ENCODE results near the gene DUOX1.

The DUOX1 gene

GRCh38 chr15:45166834-45167630 is 37.2 kb downstream of the DUOX1 start:
- Histone ChIP-seq H3K36me3 (ENCODE audit: control insufficient read depth, insufficient read depth, low read length) (no peaks in the 10 kb centered on the region), H3K4me2 (ENCODE audit: low read length) (peak overlapping the region; percentile 87), H3K79me2 (no peaks in the 10 kb centered on the region), H3K27me3 (ENCODE audit: control insufficient read depth, insufficient read depth, low read length) (no peaks in the 10 kb centered on the region), H3K4me3 (ENCODE audit: low read depth, low read length) (peak overlapping the region; percentile 63), H3K9me3 (ENCODE audit: control insufficient read depth, low read length) (no peaks in the 10 kb centered on the region), H2AFZ (peak overlapping the region; percentile 93), H3K4me1 (no peaks in the 10 kb centered on the region), H3K9ac (peak overlapping the region; percentile 46), H3K27ac (peak overlapping the region; percentile 90)
- peak; percentile 58 for TF ChIP-seq CTCF (IDR thresholded peaks at IDR 0.05)

GRCh38 chr15:45167631-45168205 is 37.9 kb downstream of the DUOX1 start:
- Histone ChIP-seq H3K4me1 (no peaks in the 10 kb centered on the region), H3K27ac (peak overlapping the region; percentile 90), H3K4me2 (ENCODE audit: low read length) (peak overlapping the region; percentile 62), H3K27me3 (ENCODE audit: control insufficient read depth, insufficient read depth, low read length) (no peaks in the 10 kb centered on the region), H2AFZ (peak overlapping the region; percentile 93), H3K9me3 (ENCODE audit: control insufficient read depth, low read length) (no peaks in the 10 kb centered on the region), H3K4me3 (ENCODE audit: low read depth, low read length) (peak overlapping the region; percentile 63), H3K9ac (no peak overlapping the region), H3K36me3 (ENCODE audit: control insufficient read depth, insufficient read depth, low read length) (no peaks in the 10 kb centered on the region), H3K79me2 (no peaks in the 10 kb centered on the region)
- TF ChIP-seq CTCF (IDR thresholded peaks at IDR 0.05) = no peak

- no peak for TF ChIP-seq CTCF (IDR thresholded peaks at IDR 0.05)
- H3K27ac ChIP-seq = no peak overlapping the region
These were observed 38.5 kb downstream of the DUOX1 start for GRCh38 chr15:45168286-45168685.

GRCh38 chr15:45168751-45169551 is 39.2 kb downstream of the DUOX1 start:
- H3K4me2 ChIP-seq (ENCODE audit: low read length) = no peak overlapping the region
- H3K9ac ChIP-seq = no peak overlapping the region
- H3K4me3 ChIP-seq (ENCODE audit: low read depth, low read length) = no peak overlapping the region
- H3K9me3 ChIP-seq (ENCODE audit: control insufficient read depth, low read length) = no peaks in the 10 kb centered on the region
- no peak overlapping the region for H3K27ac ChIP-seq
- H3K27me3 ChIP-seq (ENCODE audit: control insufficient read depth, insufficient read depth, low read length) = no peaks in the 10 kb centered on the region
- H3K36me3 ChIP-seq (ENCODE audit: control insufficient read depth, insufficient read depth, low read length) = no peaks in the 10 kb centered on the region
- TF ChIP-seq CTCF (IDR thresholded peaks at IDR 0.05) = no peak
- no peaks in the 10 kb centered on the region for H3K79me2 ChIP-seq
- no peak overlapping the region for H2AFZ ChIP-seq
- no peaks in the 10 kb centered on the region for H3K4me1 ChIP-seq

More at GRCh38 chr15:45168286-45168685, 38.5 kb downstream of the DUOX1 start:
- Histone ChIP-seq H2AFZ (no peak overlapping the region), H3K36me3 (ENCODE audit: control insufficient read depth, insufficient read depth, low read length) (no peaks in the 10 kb centered on the region), H3K4me3 (ENCODE audit: low read depth, low read length) (no peak overlapping the region), H3K79me2 (no peaks in the 10 kb centered on the region), H3K4me1 (no peaks in the 10 kb centered on the region), H3K9me3 (ENCODE audit: control insufficient read depth, low read length) (no peaks in the 10 kb centered on the region), H3K27me3 (ENCODE audit: control insufficient read depth, insufficient read depth, low read length) (no peaks in the 10 kb centered on the region), H3K4me2 (ENCODE audit: low read length) (no peak overlapping the region), H3K9ac (no peak overlapping the region)

Measured in parathyroid adenoma (tissue), 2 donors.